NCI-H748 (cell line): ENCODE measurements around the gene PROM2.

Experiments
- DNase-seq: peaks from one replicate; lab custom pipeline; 2025; ENCODE audit not compliant: unreplicated experiment; lab: John Stamatoyannopoulos, UW

PROM2 gene

GRCh38 chr2:95320344-95320712 is 46.1 kb downstream of the PROM2 start:
- no peak for DNase-seq

GRCh38 chr2:95320986-95321767 is 46.9 kb downstream of the PROM2 start:
- no peak for DNase-seq

GRCh38 chr2:95323347-95324155 is 49.3 kb downstream of the PROM2 start:
- DNase-seq = peak; percentile 12

GRCh38 chr2:95325026-95325425 is 50.8 kb downstream of the PROM2 start:
- no peak for DNase-seq

- DNase-seq = no peak
Observed at GRCh38 chr2:95325590-95326432, 51.6 kb downstream of the PROM2 start.

- DNase-seq = no peak
Observed at GRCh38 chr2:95326433-95327140, 52.3 kb downstream of the PROM2 start.

- no peak for DNase-seq
Observed at GRCh38 chr2:95327861-95328260, 53.6 kb downstream of the PROM2 start.

GRCh38 chr2:95328358-95329125 is 54.3 kb downstream of the PROM2 start:
- no peak for DNase-seq

- DNase-seq = no peak
Observed at GRCh38 chr2:95329401-95329800, 55.2 kb downstream of the PROM2 start.

GRCh38 chr2:95329891-95330793 is 55.9 kb downstream of the PROM2 start:
- DNase-seq = no peak

GRCh38 chr2:95330794-95331338 is 56.6 kb downstream of the PROM2 start:
- DNase-seq = no peak

GRCh38 chr2:95331606-95332005 is 57.4 kb downstream of the PROM2 start:
- DNase-seq = no peak

- DNase-seq = no peak
Observed at GRCh38 chr2:95332036-95332435, 57.8 kb downstream of the PROM2 start.

- DNase-seq = no peak
Observed at GRCh38 chr2:95333056-95333455, 58.8 kb downstream of the PROM2 start.

GRCh38 chr2:95333888-95334338 is 59.7 kb downstream of the PROM2 start:
- no peak for DNase-seq

GRCh38 chr2:95334916-95335641 is 60.8 kb downstream of the PROM2 start:
- no peak for DNase-seq

- DNase-seq = no peak
Observed at GRCh38 chr2:95336406-95336805, 62.2 kb downstream of the PROM2 start.

- no peak for DNase-seq
Observed at GRCh38 chr2:95337829-95338228, 63.6 kb downstream of the PROM2 start.
